ENCODE data around the gene RAPGEF3. TPM values are rescaled to one million over a fixed set of nuclear protein-coding genes. Genes with fewer than 3 reads are reported as not detected.

Gene RAPGEF3
- total RNA-seq, 3 donors from 2014 or later: 40.6 to 87.8 (median 60.3) TPM

DNA sequence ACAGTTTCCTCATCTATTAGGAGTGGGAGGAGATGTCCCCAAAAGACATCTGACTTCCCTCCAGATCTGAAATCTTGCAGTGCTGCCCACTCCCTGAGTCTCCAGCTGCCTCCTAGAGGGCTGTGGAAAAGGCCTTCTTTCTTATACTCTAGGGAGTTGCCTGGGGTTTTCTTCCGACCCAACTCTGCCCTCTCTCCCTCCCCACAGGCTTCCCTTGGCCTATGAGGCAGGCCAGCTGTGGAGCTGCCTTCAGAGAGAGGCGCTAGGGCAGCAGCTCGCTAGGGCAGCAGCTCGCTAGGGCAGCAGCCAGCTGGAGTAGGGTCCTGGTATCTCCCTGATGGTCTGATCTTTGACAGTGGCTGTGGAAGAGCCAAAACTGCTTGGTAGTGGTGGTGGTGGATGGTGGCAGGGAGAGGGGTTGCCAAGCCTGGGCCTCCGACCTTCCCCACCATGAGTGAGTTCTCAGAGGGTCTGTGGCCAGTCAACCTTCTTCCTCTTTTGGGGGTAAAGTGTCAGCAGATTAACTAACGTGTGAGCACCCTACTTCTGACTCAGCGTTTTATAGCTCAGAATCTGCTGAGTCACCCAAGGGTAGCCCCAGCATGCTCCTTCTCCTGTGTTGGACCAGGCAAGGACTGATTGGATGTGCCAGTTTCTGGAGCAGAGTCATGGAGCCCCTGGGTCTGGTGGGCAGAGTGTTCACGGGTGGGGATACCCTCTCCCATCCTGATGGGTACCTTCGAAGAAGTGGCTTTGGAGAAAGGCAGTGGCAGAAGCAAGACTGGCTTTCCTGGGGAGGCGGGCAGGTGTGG is 16.6 kb upstream of the RAPGEF3 start:
- no peak overlapping the region for H3K4me3 ChIP-seq
- no peaks in the 10 kb centered on the region for H3K27me3 ChIP-seq
- no peaks in the 10 kb centered on the region for H3K9me3 ChIP-seq
- peaks cover 22 to 27% of the 10 kb centered on the region in 2 donors for H3K4me1 ChIP-seq
- intact Hi-C loops (cut with DNase I; ENCODE audit: low total_unique reads): loop anchor here (10.0 kb wide), 1 partner anchor 51 kb away; the partner anchor contains the start of gene ENDOU
- peak overlapping the region; percentile 81 to 96 for H3K27ac ChIP-seq
- no peak for DNase-seq (ENCODE audit: low spot score in 2 of 2)
- no peak for TF ChIP-seq POLR2AphosphoS5 (IDR thresholded peaks at IDR 0.05)
- no peak for TF ChIP-seq CTCF (IDR thresholded peaks at IDR 0.05)
- no peaks in the 10 kb centered on the region for H3K36me3 ChIP-seq

GRCh38 chr12:47774663-47775062 is 16.0 kb upstream of the RAPGEF3 start:
- TF ChIP-seq CTCF (IDR thresholded peaks at IDR 0.05) (no peak), POLR2A (IDR thresholded peaks at IDR 0.05) (no peak), POLR2AphosphoS5 (IDR thresholded peaks at IDR 0.05) (no peak)
- intact Hi-C loops (cut with DNase I; ENCODE audit: low total_unique reads): loop anchor here (10.0 kb wide), 1 partner anchor 50 kb away; the partner anchor contains the start of gene ENDOU
- Histone ChIP-seq H3K27ac (peak overlapping the region; percentile 81 to 96), H3K4me1 (peaks cover 22 to 27% of the 10 kb centered on the region in 2 donors), H3K9me3 (no peaks in the 10 kb centered on the region), H3K36me3 (no peaks in the 10 kb centered on the region), H3K4me3 (peak overlapping the region in 1 of 3 donors; percentile 98), H3K27me3 (no peaks in the 10 kb centered on the region)
- DNase-seq (ENCODE audit: low spot score in 2 of 2): no peak

- Histone ChIP-seq H3K4me3 (peak overlapping the region; percentile 92 to 98 (median 93)), H3K27me3 (no peaks in the 10 kb centered on the region), H3K9me3 (no peaks in the 10 kb centered on the region), H3K4me1 (peaks cover 19 to 25% of the 10 kb centered on the region in 2 donors), H3K36me3 (no peaks in the 10 kb centered on the region), H3K27ac (peak overlapping the region; percentile 83 to 96)
- TF ChIP-seq CTCF (IDR thresholded peaks at IDR 0.05) (no peak), POLR2AphosphoS5 (IDR thresholded peaks at IDR 0.05) (no peak), POLR2A (IDR thresholded peaks at IDR 0.05) (no peak)
- intact Hi-C loops (cut with DNase I; ENCODE audit: low total_unique reads): loop anchor here (10.0 kb wide), 1 partner anchor 49 kb away; the partner anchor contains the start of gene ENDOU
- DNase-seq (ENCODE audit: low spot score in 2 of 2): no peak
Observed at GRCh38 chr12:47773858-47774580, 15.3 kb upstream of the RAPGEF3 start.

DNA sequence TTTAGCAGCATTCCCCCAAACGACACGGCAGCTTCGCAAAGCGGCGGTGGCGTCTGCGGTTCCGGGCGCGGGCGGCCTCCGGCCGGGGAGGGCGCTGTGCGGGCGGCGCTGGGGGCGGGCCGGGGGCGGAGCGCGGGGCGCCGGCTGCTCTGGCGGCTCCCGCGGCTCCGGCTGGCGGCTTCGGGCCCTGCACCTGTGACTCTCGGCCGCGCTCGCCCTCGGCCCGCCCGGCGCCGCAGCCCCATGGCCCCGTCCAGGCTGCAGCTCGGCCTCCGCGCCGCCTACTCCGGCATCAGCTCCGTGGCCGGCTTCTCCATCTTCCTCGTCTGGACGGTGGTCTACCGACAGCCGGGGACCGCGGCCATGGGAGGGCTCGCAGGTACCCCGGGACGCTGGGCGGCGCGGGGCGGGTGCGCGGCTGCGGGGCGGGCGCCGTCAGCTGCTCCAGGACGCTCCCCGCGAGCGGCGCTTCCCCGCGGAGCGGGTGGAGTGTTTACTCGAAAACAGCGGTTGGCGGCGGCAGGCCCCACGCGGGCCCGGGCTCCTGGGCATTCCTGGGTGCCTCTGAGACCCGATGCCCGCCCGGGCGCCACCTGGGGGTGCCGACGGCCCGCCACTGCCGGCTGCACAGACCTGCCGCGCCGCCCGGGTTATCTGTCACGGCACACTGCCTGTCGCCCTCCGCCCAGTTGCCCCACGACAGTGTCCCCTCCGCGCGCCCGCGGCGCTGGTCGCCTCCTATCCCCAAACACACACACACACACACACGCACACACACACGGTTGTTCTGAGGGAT is 14.6 kb upstream of the RAPGEF3 start, which contains the start of gene SLC48A1:
SLC48A1 (plus strand) TSS at position 177 of the 796 bp plus-strand sequence; CDS start at position 244, 67 bp downstream.
- intact Hi-C loops (cut with DNase I; ENCODE audit: low total_unique reads): loop anchor here (10.0 kb wide), 1 partner anchor 48 kb away; the partner anchor contains the start of gene ENDOU
- Histone ChIP-seq H3K4me3 (peak within 1 kb of the TSS; percentile 92 to 98 (median 93)), H3K36me3 (no peaks in the 10 kb centered on the region), H3K27ac (peak within 1 kb of the TSS; percentile 83 to 88), H3K9me3 (no peaks in the 10 kb centered on the region), H3K27me3 (no peaks in the 10 kb centered on the region), H3K4me1 (peaks cover 16 to 18% of the 10 kb centered on the region in 2 donors)
- TF ChIP-seq POLR2AphosphoS5 (IDR thresholded peaks at IDR 0.05) (peak in 1 of 3 donors; percentile 16), POLR2A (IDR thresholded peaks at IDR 0.05) (no peak), CTCF (IDR thresholded peaks at IDR 0.05) (peak in 1 of 3 donors; percentile 18)
- peak; percentile 58 to 63 for DNase-seq (ENCODE audit: low spot score in 2 of 2)

Data from breast epithelium (tissue), 4 donors.